ENCODE data around the gene TDRD3.
A peak's percentile ranks its signal among the peaks of the same experiment; 100 is the strongest.
"Not testable (repeated sequence)": the region's sequence is repeated elsewhere in the genome, so short reads cannot be mapped to it uniquely, and the experiment has no call there.

Gene TDRD3

DNA sequence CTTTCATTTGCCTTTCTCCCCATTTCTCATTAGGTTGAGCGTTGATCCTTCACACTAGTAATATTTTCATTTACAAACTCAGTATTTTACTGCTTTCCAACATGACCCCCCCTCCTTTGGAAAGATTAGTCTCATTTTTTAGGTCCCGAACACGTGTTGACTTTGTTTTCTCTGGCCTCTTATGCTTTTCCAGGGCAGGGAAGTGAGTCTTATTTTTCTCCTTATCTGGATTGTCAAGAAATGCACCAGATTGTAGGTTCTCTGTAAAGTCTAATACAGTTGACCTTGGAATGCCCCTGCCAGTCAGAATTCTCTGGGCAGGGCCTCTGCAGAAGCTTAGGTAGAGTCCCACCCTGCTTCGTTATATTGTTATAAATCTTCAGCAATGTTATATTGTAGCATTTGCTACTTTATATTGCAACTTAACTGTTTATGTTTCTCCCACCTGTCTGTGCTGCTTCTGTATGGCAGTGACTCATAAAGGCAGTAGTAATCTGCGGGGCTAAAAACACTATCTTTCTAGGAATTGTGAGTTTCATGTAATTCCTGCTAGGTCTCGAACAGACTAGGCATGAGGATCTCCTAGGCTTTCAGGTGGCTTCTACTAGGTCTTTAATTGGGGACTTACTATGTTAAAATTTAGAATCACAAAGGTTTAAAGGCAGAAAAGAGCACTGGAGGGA, 2.0 kb downstream of the TDRD3 start:
- no peaks in the 10 kb centered on the region for H3K4me1 ChIP-seq (ENCODE audit: control insufficient read depth, insufficient read depth, low read length)
- H3K9ac ChIP-seq (ENCODE audit: low read length in 2 of 2), result peak overlapping the region; percentile 65 to 92
- peak overlapping the region; percentile 85 for H3K27ac ChIP-seq (ENCODE audit: low read length)
- peak overlapping the region; percentile 71 to 89 for H3K4me3 ChIP-seq (ENCODE audit: low read length in 2 of 2)
- no peaks in the 10 kb centered on the region for H3K27me3 ChIP-seq (ENCODE audit: control insufficient read depth in 1 of 2, insufficient read depth in 2 of 2, low read length in 2 of 2)
- no peaks in the 10 kb centered on the region for H3K9me3 ChIP-seq (ENCODE audit: control insufficient read depth in 2 of 2, low read length in 2 of 2)
- no peaks in the 10 kb centered on the region for H3K36me3 ChIP-seq (ENCODE audit: control insufficient read depth in 2 of 2, insufficient read depth in 2 of 2, low read length in 2 of 2)

DNA sequence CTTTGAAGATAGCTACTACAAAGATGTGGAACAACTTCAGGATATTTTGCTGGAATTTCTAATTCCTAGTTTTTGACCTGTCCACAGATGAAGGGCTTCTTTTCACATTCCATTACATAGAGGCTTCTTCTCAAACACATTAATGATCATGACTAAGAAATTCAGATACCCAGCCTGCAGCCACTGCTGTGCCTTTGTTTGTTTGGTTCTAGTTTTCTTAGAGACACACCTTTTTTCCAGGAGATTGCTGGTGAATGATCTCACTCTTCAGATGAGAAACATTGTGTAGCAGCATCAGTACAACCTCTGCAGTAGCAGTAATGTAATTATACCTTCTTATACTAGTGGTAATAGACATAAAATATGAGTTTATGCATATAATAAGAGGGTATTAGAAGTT, 5.0 kb downstream of the TDRD3 start:
- no peaks in the 10 kb centered on the region for H3K27me3 ChIP-seq (ENCODE audit: control insufficient read depth in 1 of 2, insufficient read depth in 2 of 2, low read length in 2 of 2)
- H3K9ac ChIP-seq (ENCODE audit: low read length in 2 of 2), result no peak overlapping the region
- no peaks in the 10 kb centered on the region for H3K36me3 ChIP-seq (ENCODE audit: control insufficient read depth in 2 of 2, insufficient read depth in 2 of 2, low read length in 2 of 2)
- no peak overlapping the region for H3K27ac ChIP-seq (ENCODE audit: low read length)
- no peaks in the 10 kb centered on the region for H3K9me3 ChIP-seq (ENCODE audit: control insufficient read depth in 2 of 2, low read length in 2 of 2)
- no peaks in the 10 kb centered on the region for H3K4me1 ChIP-seq (ENCODE audit: control insufficient read depth, insufficient read depth, low read length)
- no peak overlapping the region for H3K4me3 ChIP-seq (ENCODE audit: low read length in 2 of 2)

DNA sequence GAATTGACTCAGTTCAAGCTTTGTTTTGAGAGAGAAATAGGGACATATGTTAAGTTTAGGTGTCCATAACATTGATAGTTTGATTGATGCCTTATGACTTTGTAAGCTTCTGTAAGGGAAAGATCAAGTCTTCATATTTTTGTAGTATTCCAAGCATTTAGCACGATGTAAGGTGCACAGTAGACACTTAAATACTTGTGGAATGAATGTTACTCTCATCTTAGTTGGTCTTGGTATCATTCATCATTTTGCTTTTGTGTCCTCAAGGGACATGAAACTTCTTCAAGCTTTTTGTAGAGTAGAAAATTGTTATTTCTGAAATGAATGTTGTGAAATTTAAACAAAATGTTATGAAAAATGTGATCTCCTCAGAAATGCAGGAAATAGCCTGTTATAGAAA, 10.1 kb downstream of the TDRD3 start:
- H3K4me3 ChIP-seq (ENCODE audit: low read length in 2 of 2), result no peak overlapping the region

DNA sequence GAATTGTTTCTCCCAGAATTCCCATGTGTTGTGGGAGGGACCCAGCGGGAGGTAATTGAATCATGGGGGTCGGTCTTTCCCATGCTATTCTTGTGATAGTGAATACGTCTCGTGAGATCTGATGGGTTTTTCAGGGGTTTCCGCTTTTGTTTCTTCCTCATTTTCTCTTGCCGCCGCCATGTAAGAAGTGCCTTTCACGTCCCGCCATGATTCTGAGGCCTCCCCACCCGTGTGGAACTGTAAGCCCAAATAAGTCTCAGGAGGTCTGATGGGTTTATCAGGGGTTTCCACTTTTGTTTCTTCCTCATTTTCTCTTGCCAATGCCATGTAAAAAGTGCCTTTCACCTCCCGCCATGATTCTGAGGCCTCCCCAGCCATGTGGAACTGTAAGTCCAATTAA, 10.8 kb downstream of the TDRD3 start:
- not testable (repeated sequence) for H3K4me1 ChIP-seq (ENCODE audit: control insufficient read depth, insufficient read depth, low read length); H3K27ac ChIP-seq (ENCODE audit: low read length); H3K4me3 ChIP-seq (ENCODE audit: low read length in 2 of 2); H3K9ac ChIP-seq (ENCODE audit: low read length in 2 of 2); H3K27me3 ChIP-seq (ENCODE audit: control insufficient read depth in 1 of 2, insufficient read depth in 2 of 2, low read length in 2 of 2); H3K9me3 ChIP-seq (ENCODE audit: control insufficient read depth in 2 of 2, low read length in 2 of 2); H3K36me3 ChIP-seq (ENCODE audit: control insufficient read depth in 2 of 2, insufficient read depth in 2 of 2, low read length in 2 of 2)

More for the DNA sequence above, 10.1 kb downstream of the TDRD3 start:
- no peaks in the 10 kb centered on the region for H3K4me1 ChIP-seq (ENCODE audit: control insufficient read depth, insufficient read depth, low read length)
- H3K9me3 ChIP-seq (ENCODE audit: control insufficient read depth in 2 of 2, low read length in 2 of 2), result no peaks in the 10 kb centered on the region
- no peaks in the 10 kb centered on the region for H3K36me3 ChIP-seq (ENCODE audit: control insufficient read depth in 2 of 2, insufficient read depth in 2 of 2, low read length in 2 of 2)
- no peak overlapping the region for H3K27ac ChIP-seq (ENCODE audit: low read length)
- H3K27me3 ChIP-seq (ENCODE audit: control insufficient read depth in 1 of 2, insufficient read depth in 2 of 2, low read length in 2 of 2), result no peaks in the 10 kb centered on the region
- H3K9ac ChIP-seq (ENCODE audit: low read length in 2 of 2), result no peak overlapping the region

DNA sequence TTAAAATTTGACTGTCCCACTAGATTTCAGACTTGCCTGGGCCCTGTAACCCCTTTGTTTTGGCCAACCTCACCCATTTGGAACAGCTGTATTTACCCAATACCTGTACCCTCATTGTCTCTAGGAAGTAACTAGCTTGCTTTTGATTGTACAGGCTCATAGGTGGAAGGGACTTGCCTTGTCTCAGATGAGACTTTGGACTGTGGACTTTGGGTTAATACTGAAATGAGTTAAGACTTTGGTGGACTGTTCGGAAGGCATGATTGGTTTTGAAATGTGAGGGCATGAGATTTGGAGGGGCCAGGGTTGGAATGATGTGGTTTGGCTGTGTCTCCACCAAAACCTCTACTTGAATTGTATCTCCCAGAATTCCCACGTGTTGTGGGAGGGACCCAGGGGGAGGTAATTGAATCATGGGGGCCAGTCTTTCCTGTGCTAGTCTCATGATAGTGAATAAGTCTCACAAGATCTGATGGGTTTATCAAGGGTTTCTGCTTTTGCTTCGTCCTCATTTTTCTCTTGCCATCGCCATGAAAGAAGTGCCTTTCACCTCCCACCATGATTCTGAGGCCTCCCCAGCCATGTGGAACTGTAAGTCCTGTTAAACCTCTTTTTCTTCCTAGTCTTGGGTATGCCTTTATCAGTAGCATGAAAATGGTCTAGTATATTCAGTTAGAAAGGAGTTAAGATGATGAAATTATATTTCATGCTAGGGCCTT, 12.7 kb downstream of the TDRD3 start:
- not testable (repeated sequence) for H3K27ac ChIP-seq (ENCODE audit: low read length); H3K9ac ChIP-seq (ENCODE audit: low read length in 2 of 2); H3K4me3 ChIP-seq (ENCODE audit: low read length in 2 of 2); H3K27me3 ChIP-seq (ENCODE audit: control insufficient read depth in 1 of 2, insufficient read depth in 2 of 2, low read length in 2 of 2); H3K4me1 ChIP-seq (ENCODE audit: control insufficient read depth, insufficient read depth, low read length); H3K9me3 ChIP-seq (ENCODE audit: control insufficient read depth in 2 of 2, low read length in 2 of 2); H3K36me3 ChIP-seq (ENCODE audit: control insufficient read depth in 2 of 2, insufficient read depth in 2 of 2, low read length in 2 of 2)

DNA sequence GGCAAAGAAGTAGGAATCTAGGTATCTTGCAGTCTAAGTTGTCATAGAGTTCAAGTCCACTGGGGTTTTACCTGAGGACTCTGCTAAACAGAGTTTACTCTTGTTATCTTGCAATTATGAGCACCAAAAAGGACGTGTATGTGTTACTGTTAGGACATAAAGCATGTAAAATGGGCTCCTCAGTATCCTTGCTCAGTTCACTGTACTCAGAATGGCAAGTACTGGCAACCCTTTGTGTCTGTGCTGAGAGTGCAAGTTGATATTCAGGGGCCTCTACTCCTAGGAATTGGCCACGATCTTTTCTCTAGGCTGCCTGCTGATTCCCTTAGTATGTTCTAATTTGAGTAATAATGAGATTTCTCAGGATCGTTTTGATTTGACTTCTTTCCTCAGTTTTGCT, 13.3 kb downstream of the TDRD3 start:
- no peak overlapping the region for H3K27ac ChIP-seq (ENCODE audit: low read length)
- no peaks in the 10 kb centered on the region for H3K4me1 ChIP-seq (ENCODE audit: control insufficient read depth, insufficient read depth, low read length)
- no peaks in the 10 kb centered on the region for H3K9me3 ChIP-seq (ENCODE audit: control insufficient read depth in 2 of 2, low read length in 2 of 2)
- no peaks in the 10 kb centered on the region for H3K27me3 ChIP-seq (ENCODE audit: control insufficient read depth in 1 of 2, insufficient read depth in 2 of 2, low read length in 2 of 2)
- H3K9ac ChIP-seq (ENCODE audit: low read length in 2 of 2), result no peak overlapping the region
- H3K4me3 ChIP-seq (ENCODE audit: low read length in 2 of 2), result no peak overlapping the region
- H3K36me3 ChIP-seq (ENCODE audit: control insufficient read depth in 2 of 2, insufficient read depth in 2 of 2, low read length in 2 of 2), result no peaks in the 10 kb centered on the region

DNA sequence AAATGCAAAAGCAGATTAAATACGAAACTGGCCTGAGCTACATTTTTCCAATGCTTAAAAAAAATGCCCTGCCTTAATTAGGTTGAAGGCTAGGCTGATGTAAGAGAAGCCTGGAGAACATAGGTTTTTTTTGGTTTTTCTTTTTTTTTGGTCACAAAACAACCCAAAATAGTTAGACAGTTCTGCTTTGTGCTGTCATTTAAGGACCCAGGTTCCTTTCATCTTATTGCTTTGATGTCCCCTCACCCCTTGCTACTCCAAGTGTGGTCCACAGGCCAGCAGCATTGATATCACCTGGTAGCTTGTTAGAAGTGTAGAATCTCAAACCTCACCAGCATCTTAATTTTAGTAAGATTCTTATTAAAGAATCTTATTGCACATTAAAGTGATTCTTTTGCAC, 14.4 kb downstream of the TDRD3 start:
- H3K4me1 ChIP-seq (ENCODE audit: control insufficient read depth, insufficient read depth, low read length), result no peaks in the 10 kb centered on the region
- H3K4me3 ChIP-seq (ENCODE audit: low read length in 2 of 2), result no peak overlapping the region
- no peaks in the 10 kb centered on the region for H3K9me3 ChIP-seq (ENCODE audit: control insufficient read depth in 2 of 2, low read length in 2 of 2)
- H3K27me3 ChIP-seq (ENCODE audit: control insufficient read depth in 1 of 2, insufficient read depth in 2 of 2, low read length in 2 of 2), result no peaks in the 10 kb centered on the region
- H3K27ac ChIP-seq (ENCODE audit: low read length), result no peak overlapping the region
- H3K9ac ChIP-seq (ENCODE audit: low read length in 2 of 2), result no peak overlapping the region
- no peaks in the 10 kb centered on the region for H3K36me3 ChIP-seq (ENCODE audit: control insufficient read depth in 2 of 2, insufficient read depth in 2 of 2, low read length in 2 of 2)

DNA sequence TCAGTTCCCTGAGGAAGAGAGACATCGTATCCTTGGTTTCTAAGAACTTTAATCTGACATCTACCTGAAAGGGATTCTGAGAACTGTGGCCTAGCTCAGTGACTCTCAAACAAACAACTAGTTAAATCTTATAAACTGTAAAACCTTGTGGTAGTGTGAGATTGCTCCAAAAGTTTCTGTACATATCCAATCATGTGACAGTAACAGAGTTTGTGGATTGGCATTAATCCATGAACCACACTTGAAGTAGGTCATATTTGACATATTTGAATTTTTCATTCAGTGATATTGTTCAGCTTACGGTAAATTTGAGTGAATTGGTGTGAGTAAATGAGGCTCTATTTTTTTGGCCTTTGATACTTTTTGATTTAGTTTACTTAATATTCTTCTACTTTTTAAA, 15.0 kb downstream of the TDRD3 start:
- H3K27ac ChIP-seq (ENCODE audit: low read length), result no peak overlapping the region
- H3K4me3 ChIP-seq (ENCODE audit: low read length in 2 of 2), result no peak overlapping the region
- no peaks in the 10 kb centered on the region for H3K4me1 ChIP-seq (ENCODE audit: control insufficient read depth, insufficient read depth, low read length)
- H3K27me3 ChIP-seq (ENCODE audit: control insufficient read depth in 1 of 2, insufficient read depth in 2 of 2, low read length in 2 of 2), result no peaks in the 10 kb centered on the region
- no peak overlapping the region for H3K9ac ChIP-seq (ENCODE audit: low read length in 2 of 2)
- H3K9me3 ChIP-seq (ENCODE audit: control insufficient read depth in 2 of 2, low read length in 2 of 2), result no peaks in the 10 kb centered on the region
- no peaks in the 10 kb centered on the region for H3K36me3 ChIP-seq (ENCODE audit: control insufficient read depth in 2 of 2, insufficient read depth in 2 of 2, low read length in 2 of 2)

DNA sequence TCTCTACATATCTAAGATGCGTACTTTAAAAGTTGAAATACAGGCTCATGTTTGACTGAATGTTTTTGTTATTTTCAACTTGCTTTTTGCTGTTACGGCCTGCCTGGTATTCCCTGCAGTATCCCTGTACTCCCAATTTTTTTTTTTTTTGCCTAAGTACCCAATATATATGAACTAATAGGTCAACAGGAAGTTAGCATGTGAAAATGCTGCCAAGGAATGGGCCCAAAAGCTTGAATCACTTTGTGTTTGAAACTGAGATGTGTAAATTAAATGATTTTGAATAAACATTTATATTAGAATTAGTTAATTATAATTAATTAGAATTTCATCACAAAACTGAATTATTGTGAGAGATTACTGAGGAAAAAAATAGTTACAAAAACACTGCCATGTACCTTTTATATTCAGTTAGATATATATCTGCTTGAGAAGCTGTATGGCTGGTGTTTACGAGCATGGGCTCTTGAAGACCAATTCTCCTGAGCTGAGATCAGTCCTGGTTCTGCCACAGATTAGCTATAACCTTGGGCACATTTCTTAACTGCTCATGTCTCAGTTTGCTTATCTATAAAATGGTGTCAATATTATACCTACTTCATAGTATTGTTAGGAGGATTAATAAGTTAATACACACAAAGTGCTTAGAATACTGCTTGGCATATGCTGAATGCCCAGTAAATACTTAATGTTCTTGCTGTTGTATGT, 16.0 kb downstream of the TDRD3 start:
- Histone ChIP-seq H3K9ac (ENCODE audit: low read length in 2 of 2) (no peak overlapping the region), H3K4me1 (ENCODE audit: control insufficient read depth, insufficient read depth, low read length) (no peaks in the 10 kb centered on the region), H3K27ac (ENCODE audit: low read length) (no peak overlapping the region), H3K27me3 (ENCODE audit: control insufficient read depth in 1 of 2, insufficient read depth in 2 of 2, low read length in 2 of 2) (no peaks in the 10 kb centered on the region), H3K4me3 (ENCODE audit: low read length in 2 of 2) (no peak overlapping the region), H3K36me3 (ENCODE audit: control insufficient read depth in 2 of 2, insufficient read depth in 2 of 2, low read length in 2 of 2) (no peaks in the 10 kb centered on the region), H3K9me3 (ENCODE audit: control insufficient read depth in 2 of 2, low read length in 2 of 2) (no peaks in the 10 kb centered on the region)

DNA sequence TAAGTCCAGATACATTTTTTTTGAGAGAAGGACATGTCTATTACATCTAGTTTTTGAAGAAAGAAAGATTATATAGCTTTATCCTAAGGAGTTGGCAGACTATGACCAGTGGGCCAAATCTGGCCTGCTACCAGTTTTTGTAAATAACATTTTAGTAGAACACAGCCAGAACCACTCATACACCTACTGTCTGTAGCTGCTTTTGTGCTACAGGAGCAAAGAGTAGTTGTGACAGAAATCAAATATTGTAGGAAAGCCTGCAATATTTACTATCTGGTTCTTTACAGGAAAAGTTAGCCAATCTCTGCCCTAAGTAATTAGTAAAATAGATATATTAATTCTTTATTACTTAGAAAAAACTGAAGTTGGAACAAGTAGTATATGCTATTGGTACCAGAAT, 17.2 kb downstream of the TDRD3 start:
- Histone ChIP-seq H3K27ac (ENCODE audit: low read length) (no peak overlapping the region), H3K27me3 (ENCODE audit: control insufficient read depth in 1 of 2, insufficient read depth in 2 of 2, low read length in 2 of 2) (no peaks in the 10 kb centered on the region), H3K4me1 (ENCODE audit: control insufficient read depth, insufficient read depth, low read length) (no peaks in the 10 kb centered on the region), H3K36me3 (ENCODE audit: control insufficient read depth in 2 of 2, insufficient read depth in 2 of 2, low read length in 2 of 2) (no peaks in the 10 kb centered on the region), H3K9me3 (ENCODE audit: control insufficient read depth in 2 of 2, low read length in 2 of 2) (no peaks in the 10 kb centered on the region), H3K9ac (ENCODE audit: low read length in 2 of 2) (no peak overlapping the region), H3K4me3 (ENCODE audit: low read length in 2 of 2) (no peak overlapping the region)

DNA sequence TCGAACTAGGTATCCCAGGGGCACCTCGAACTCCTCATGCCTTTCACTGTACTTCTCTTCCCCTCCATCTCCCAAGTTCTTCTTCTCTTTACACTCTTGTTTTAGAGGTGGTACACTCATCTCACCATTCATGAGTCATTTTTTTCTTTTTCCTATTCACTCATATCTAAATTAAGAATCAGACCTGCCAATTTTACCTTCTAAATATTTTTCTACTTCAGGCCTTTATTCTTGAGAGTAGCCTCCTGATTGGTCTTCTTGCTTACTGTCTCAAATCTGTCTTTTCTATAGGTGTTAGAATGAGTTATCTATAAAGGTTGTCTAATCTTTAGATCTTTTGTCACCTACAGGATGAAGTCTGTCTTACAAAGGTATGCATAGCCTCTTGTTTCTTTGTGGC, 20.7 kb downstream of the TDRD3 start:
- Histone ChIP-seq H3K9me3 (ENCODE audit: control insufficient read depth in 2 of 2, low read length in 2 of 2) (no peaks in the 10 kb centered on the region), H3K27me3 (ENCODE audit: control insufficient read depth in 1 of 2, insufficient read depth in 2 of 2, low read length in 2 of 2) (no peaks in the 10 kb centered on the region), H3K9ac (ENCODE audit: low read length in 2 of 2) (no peak overlapping the region), H3K4me3 (ENCODE audit: low read length in 2 of 2) (no peak overlapping the region), H3K36me3 (ENCODE audit: control insufficient read depth in 2 of 2, insufficient read depth in 2 of 2, low read length in 2 of 2) (no peaks in the 10 kb centered on the region), H3K4me1 (ENCODE audit: control insufficient read depth, insufficient read depth, low read length) (no peaks in the 10 kb centered on the region), H3K27ac (ENCODE audit: low read length) (no peak overlapping the region)
